PC-3 (cell line): ENCODE data around the gene SARNP. TPM values are rescaled to one million over a fixed set of nuclear protein-coding genes. Genes with fewer than 3 reads are reported as not detected.

Experiments used
- ATAC-seq: fragments of 200-7000 bp; cut with Tn5 transposase; 2 replicates; pipeline ENCODE4 v1.9.1; 2020; ENCODE audit warnings: mild to moderate bottlenecking, moderate library complexity
- BruUV-seq: library from RNA; stranded (reverse); fragments of 400-500 nt; replicated peaks from 2 replicates; lab custom pipeline; 2021; lab: Mats Ljungman, UMichigan
- CTCF ChIA-PET: fragments of 300-600 bp; sonication (Branson Sonifier 250); formaldehyde crosslinking; loops from one replicate; lab custom pipeline; 2022; ENCODE audit warnings: antibody characterized with exemption; lab: Charles Lee
- POLR2A ChIA-PET: fragments of 300-600 bp; sonication (Branson Sonifier 250); formaldehyde crosslinking; loops from one replicate; lab custom pipeline; 2022; ENCODE audit warnings: antibody characterized with exemption; ENCODE audit not compliant: unreplicated experiment; lab: Charles Lee
- DNase-seq: peaks from one replicate; pipeline ENCODE4 v3.0.0-alpha.2; 2015
- H2AFZ ChIP-seq: fragments of 300-600 bp; sonication (generic); 2 replicates; pipeline ENCODE4 v1.6.0; 2016; ENCODE audit warnings: antibody characterized with exemption, low read length
- H3F3A ChIP-seq: fragments of 300-600 bp; sonication (generic); one replicate; pipeline ENCODE4 v1.6.0; 2017; ENCODE audit warnings: antibody characterized with exemption, low read length, control low read depth, mild to moderate bottlenecking; ENCODE audit not compliant: unreplicated experiment
- H3K27ac ChIP-seq: fragments of 300-600 bp; sonication (generic); 2 replicates; pipeline ENCODE4 v1.5.1; 2016; ENCODE audit warnings: mild to moderate bottlenecking, low read length
- H3K27me3 ChIP-seq: fragments of 300-600 bp; sonication (generic); 2 replicates; pipeline ENCODE4 v1.6.1; 2016; ENCODE audit warnings: low read length, mixed read lengths
- H3K36me3 ChIP-seq: fragments of 300-600 bp; sonication (generic); 2 replicates; pipeline ENCODE4 v1.6.1; 2016; ENCODE audit warnings: low read depth, mixed run types, low read length, mixed read lengths
- H3K4me1 ChIP-seq: fragments of 300-600 bp; sonication (generic); 2 replicates; pipeline ENCODE4 v1.5.1; 2016; ENCODE audit warnings: low read length; ENCODE audit not compliant: insufficient read depth
- H3K4me2 ChIP-seq: fragments of 300-600 bp; sonication (generic); 2 replicates; pipeline ENCODE4 v1.6.0; 2016; ENCODE audit warnings: low read length
- H3K4me3 ChIP-seq: fragments of 300-600 bp; sonication (generic); 2 replicates; pipeline ENCODE4 v1.5.1; 2016; ENCODE audit warnings: mild to moderate bottlenecking, low read length, mixed read lengths
- H3K79me2 ChIP-seq: fragments of 300-600 bp; sonication (generic); 2 replicates; pipeline ENCODE4 v1.6.1; 2017; ENCODE audit warnings: low read length, mixed read lengths
- H3K9ac ChIP-seq: fragments of 300-600 bp; sonication (generic); 2 replicates; pipeline ENCODE4 v1.6.0; 2016; ENCODE audit warnings: mild to moderate bottlenecking, low read length
- H3K9me2 ChIP-seq: fragments of 300-600 bp; sonication (generic); replicated peaks from 2 replicates; pipeline ENCODE4 v1.6.1; 2016; ENCODE audit warnings: mixed run types, low read length, mixed read lengths
- H3K9me3 ChIP-seq: fragments of 300-600 bp; sonication (generic); 2 replicates; pipeline ENCODE4 v1.6.1; 2016; ENCODE audit warnings: low read length, mixed read lengths
- H4K20me1 ChIP-seq: fragments of 300-600 bp; sonication (generic); 2 replicates; pipeline ENCODE4 v1.6.1; 2016; ENCODE audit warnings: low read length, mixed read lengths
- CTCF ChIP-seq: fragments of 300-600 bp; sonication (generic); conservative IDR thresholded peaks from 2 replicates; pipeline ENCODE4 v1.5.1; 2017; ENCODE audit warnings: antibody characterized with exemption, low read depth, mild to moderate bottlenecking, low read length
- EZH2 ChIP-seq: fragments of 300-600 bp; sonication (generic); IDR thresholded peaks from one replicate; pipeline ENCODE4 v1.6.1; 2017; ENCODE audit warnings: antibody characterized with exemption, mild to moderate bottlenecking, low read length; ENCODE audit not compliant: unreplicated experiment
- EZH2phosphoT487 ChIP-seq: fragments of 300-600 bp; sonication (generic); IDR thresholded peaks from 2 replicates; pipeline ENCODE4 v1.6.1; 2018; ENCODE audit warnings: mild to moderate bottlenecking, antibody characterized with exemption, low read length, borderline replicate concordance
- intact Hi-C: fragments of 100-400 bp; cut with micrococcal nuclease; formaldehyde crosslinking; loops from 2 replicates; pipeline ENCODE4 v1.9.0; 2023
- total RNA-seq: library from RNA; depleted of rRNA; stranded (reverse); fragments of >200 nt; gene quantifications from 2 replicates; pipeline ENCODE4 v1.2.3, GENCODE V29; 2014

Gene SARNP
- total RNA-seq, 1 experiment from 2014 or later: 103 TPM

DNA sequence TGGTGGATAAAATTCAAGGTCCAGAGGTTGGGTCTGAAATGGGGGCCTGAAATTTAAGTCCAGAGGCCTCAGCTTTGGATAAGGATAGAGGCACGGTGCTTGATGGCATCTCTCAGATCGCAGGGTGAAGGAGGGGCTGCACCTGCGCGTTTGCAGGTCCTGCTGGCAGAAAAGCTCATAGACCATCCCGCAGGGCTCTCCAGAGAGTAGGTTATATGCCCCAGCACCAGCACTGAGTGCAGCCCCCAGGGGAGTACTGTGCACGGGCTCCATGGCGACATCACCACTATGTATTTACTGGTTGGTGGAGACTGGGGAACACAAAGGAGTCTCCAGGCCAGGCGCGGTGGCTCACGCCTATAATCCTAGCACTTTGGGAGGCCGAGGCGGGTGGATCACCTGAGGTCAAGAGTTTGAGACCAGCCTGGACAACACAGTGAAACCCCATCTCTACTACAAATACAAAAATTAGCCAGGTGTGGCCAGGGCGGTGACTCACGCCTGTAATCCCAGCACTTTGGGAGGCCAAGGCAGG lies 84.4 kb downstream of the SARNP start:
- Histone ChIP-seq H3K4me3 (no peak overlapping the region), H3K4me2 (no peak overlapping the region), H3K4me1 (peaks cover 20% of the 10 kb centered on the region), H3K9me2 (no peaks in the 10 kb centered on the region), H3K27ac (no peak overlapping the region), H2AFZ (no peak overlapping the region), H3K27me3 (no peaks in the 10 kb centered on the region), H3F3A (no peaks in the 10 kb centered on the region), H3K9ac (no peak overlapping the region), H3K36me3 (no peaks in the 10 kb centered on the region; the same call in 1 of the 2 replicates), H3K79me2 (peaks cover 19% of the 10 kb centered on the region), H3K9me3 (no peaks in the 10 kb centered on the region), H4K20me1 (no peaks in the 10 kb centered on the region)
- TF ChIP-seq EZH2 (no peak), CTCF (no peak), EZH2phosphoT487 (no peak)
- ATAC-seq (no peak), DNase-seq (no peak)
- no TSS peak for BruUV-seq
- ChIA-PET CTCF (no interaction called here), POLR2A (no interaction called here)
- intact Hi-C loops: no loop called here

GRCh38 chr12:55732288-55732687 lies 85.2 kb downstream of the SARNP start:
- H3K79me2 ChIP-seq: peaks cover 27% of the 10 kb centered on the region
- H2AFZ ChIP-seq: no peak overlapping the region
- TF ChIP-seq EZH2phosphoT487 (no peak), CTCF (no peak), EZH2 (no peak)
- H3K9me2 ChIP-seq: no peaks in the 10 kb centered on the region
- H3K27me3 ChIP-seq: no peaks in the 10 kb centered on the region
- intact Hi-C loops: no loop called here
- no peak overlapping the region for H3K27ac ChIP-seq
- BruUV-seq: no TSS peak
- no peaks in the 10 kb centered on the region for H3K9me3 ChIP-seq
- peaks cover under 1% of the 10 kb centered on the region for H4K20me1 ChIP-seq
- H3K9ac ChIP-seq: no peak overlapping the region
- no peak for ATAC-seq
- ChIA-PET POLR2A (no interaction called here), CTCF (no interaction called here)
- no peaks in the 10 kb centered on the region; the same call in 1 of the 2 replicates for H3K36me3 ChIP-seq
- DNase-seq: no peak
- peaks cover 15% of the 10 kb centered on the region for H3K4me1 ChIP-seq
- no peaks in the 10 kb centered on the region for H3F3A ChIP-seq
- no peak overlapping the region for H3K4me2 ChIP-seq
- H3K4me3 ChIP-seq: no peak overlapping the region
